Neuronal stem cell (in vitro differentiated cells): Measurements from ENCODE around the gene CACNA1C.

ENCODE experiments used
- DNase-seq: peaks from one replicate; pipeline ENCODE4 v3.0.0-alpha.2; 2013; ENCODE audit warnings: low spot score
- H2AFZ ChIP-seq: one replicate; pipeline ENCODE4 v1.6.1; 2013; ENCODE audit warnings: mild to moderate bottlenecking, low read length, inconsistent platforms
- H2AK5ac ChIP-seq: 2 replicates; pipeline ENCODE4 v1.6.1; 2013; ENCODE audit warnings: low read depth, mild to moderate bottlenecking, inconsistent platforms, low read length, moderate library complexity, mixed read lengths
- H2BK120ac ChIP-seq: 2 replicates; pipeline ENCODE4 v1.6.1; 2013; ENCODE audit warnings: low read depth, mild to moderate bottlenecking, inconsistent platforms, low read length, moderate library complexity, mixed read lengths
- H2BK12ac ChIP-seq: one replicate; pipeline ENCODE4 v1.6.1; 2013; ENCODE audit warnings: low read length, inconsistent platforms
- H2BK15ac ChIP-seq: 2 replicates; pipeline ENCODE4 v1.6.1; 2013; ENCODE audit warnings: mild to moderate bottlenecking, low read length, inconsistent platforms, mixed read lengths
- H2BK5ac ChIP-seq: one replicate; pipeline ENCODE4 v1.6.1; 2013; ENCODE audit warnings: inconsistent platforms, mild to moderate bottlenecking, low read length, moderate library complexity
- H3K14ac ChIP-seq: one replicate; pipeline ENCODE4 v1.6.1; 2013; ENCODE audit warnings: low read length, inconsistent platforms
- H3K18ac ChIP-seq: 2 replicates; pipeline ENCODE4 v1.6.1; 2013; ENCODE audit warnings: low read length, inconsistent platforms
- H3K23ac ChIP-seq: 2 replicates; pipeline ENCODE4 v1.6.1; 2013; ENCODE audit warnings: low read depth, mild to moderate bottlenecking, mixed read lengths, low read length, inconsistent platforms; ENCODE audit not compliant: poor library complexity
- H3K27ac ChIP-seq: replicated peaks from 3 replicates; pipeline ENCODE4 v1.5.1; 2013; ENCODE audit warnings: low read length, inconsistent platforms
- H3K27me3 ChIP-seq, 3 experiments: 2 replicates each; pipeline ENCODE4 v1.6.1; 2013; ENCODE audit warnings: low read length in 3 of 3, mild to moderate bottlenecking in 2 of 3, inconsistent platforms in 1 of 3, low read depth in 1 of 3, mixed read lengths in 1 of 3, moderate library complexity in 1 of 3; ENCODE audit not compliant: control insufficient read depth in 3 of 3, insufficient read depth in 3 of 3
- H3K36me3 ChIP-seq, 2 donors: replicated peaks in 1 of 2; 2 replicates each; pipeline ENCODE4 v1.6.1; 2013; ENCODE audit warnings: low read length in 2 of 2; ENCODE audit not compliant: control insufficient read depth in 2 of 2, insufficient read depth in 2 of 2
- H3K4ac ChIP-seq: 2 replicates; pipeline ENCODE4 v1.6.1; 2013; ENCODE audit warnings: inconsistent platforms, mild to moderate bottlenecking, low read length, moderate library complexity
- H3K4me1 ChIP-seq, 2 donors: 1 replicate in 1 of 2; 2 replicates in 1 of 2; pipeline ENCODE4 v1.6.1; 2013; ENCODE audit warnings: low read length in 2 of 2, low read depth in 1 of 2; ENCODE audit not compliant: control insufficient read depth in 2 of 2, insufficient read depth in 1 of 2
- H3K4me2 ChIP-seq: one replicate; pipeline ENCODE4 v1.6.1; 2013; ENCODE audit warnings: mild to moderate bottlenecking, low read length, inconsistent platforms; ENCODE audit not compliant: insufficient read depth, poor library complexity, severe bottlenecking
- H3K4me3 ChIP-seq, 2 donors: 2 replicates each; pipeline ENCODE4 v1.5.1; 2013; ENCODE audit warnings: low read length in 2 of 2, mild to moderate bottlenecking in 2 of 2, inconsistent platforms in 1 of 2, moderate library complexity in 1 of 2
- H3K79me1 ChIP-seq: one replicate; pipeline ENCODE4 v1.6.1; 2013; ENCODE audit warnings: low read depth, mild to moderate bottlenecking, inconsistent platforms, low read length, moderate library complexity
- H3K9ac ChIP-seq: one replicate; pipeline ENCODE4 v1.6.1; 2013; ENCODE audit warnings: mild to moderate bottlenecking, low read depth, low read length, inconsistent platforms; ENCODE audit not compliant: poor library complexity
- H3K9me3 ChIP-seq, 2 donors: replicated peaks in 1 of 2; 2 replicates each; pipeline versions ENCODE3 to v1.6.1; 2013; ENCODE audit warnings: low read length in 2 of 2, mild to moderate bottlenecking in 2 of 2, inconsistent platforms in 1 of 2, low read depth in 1 of 2, mixed read lengths in 1 of 2, moderate library complexity in 1 of 2; ENCODE audit not compliant: control insufficient read depth in 2 of 2, insufficient read depth in 1 of 2
- H4K8ac ChIP-seq: one replicate; pipeline ENCODE4 v1.6.1; 2013; ENCODE audit warnings: low read depth, mild to moderate bottlenecking, inconsistent platforms, low read length, moderate library complexity
- H4K91ac ChIP-seq: one replicate; pipeline ENCODE4 v1.6.1; 2013; ENCODE audit warnings: low read length, low read depth, mild to moderate bottlenecking, inconsistent platforms; ENCODE audit not compliant: poor library complexity
- WGBS, 2 donors: extraction: QIAGEN DNeasy Blood & Tissue Kit; methylation state at CpG; one replicate each; pipeline ENCODE4 v1.1.7; 2013; ENCODE audit warnings: missing lambda C conversion rate in 2 of 2, mixed read lengths in 1 of 2; ENCODE audit not compliant: insufficient read length in 2 of 2, insufficient replicate concordance in 1 of 2; ENCODE audit errors: extremely low coverage in 2 of 2; 5-methylcytosine and 5-hydroxymethylcytosine counted together

Gene CACNA1C

GRCh38 chr12:2509137-2509536, 456.4 kb downstream of the CACNA1C start:
- Histone ChIP-seq H3K4me1 (peaks cover 0 to 4% of the 10 kb centered on the region in 2 donors), H3K18ac (no peak overlapping the region), H3K27ac (no peak overlapping the region), H3K14ac (no peak overlapping the region), H3K9me3 (no peaks in the 10 kb centered on the region), H3K27me3 (peaks cover 0 to 12% (median 2%) of the 10 kb centered on the region in 3 experiments), H4K8ac (no peak overlapping the region), H2BK15ac (no peak overlapping the region), H3K36me3 (no peaks in the 10 kb centered on the region), H3K4me3 (no peak overlapping the region), H3K23ac (no peak overlapping the region), H3K79me1 (no peaks in the 10 kb centered on the region), H2BK120ac (no peak overlapping the region), H4K91ac (no peak overlapping the region), H2BK12ac (no peak overlapping the region), H2BK5ac (no peak overlapping the region), H3K9ac (no peak overlapping the region), H3K4me2 (no peak overlapping the region), H2AK5ac (no peak overlapping the region), H3K4ac (no peak overlapping the region), H2AFZ (no peak overlapping the region)
- no CpG with 5 or more reads among the region's 5 CpGs for WGBS, 2 donors
- no peak for DNase-seq

GRCh38 chr12:2510045-2510444, 457.3 kb downstream of the CACNA1C start:
- H3K4ac ChIP-seq = no peak overlapping the region
- no peak overlapping the region for H2AFZ ChIP-seq
- no peak for DNase-seq
- no peak overlapping the region for H2BK120ac ChIP-seq
- WGBS, 2 donors = no CpG with 5 or more reads among the region's 5 CpGs
- H3K4me1 ChIP-seq = peaks cover 0 to 4% of the 10 kb centered on the region in 2 donors
- H3K79me1 ChIP-seq = no peaks in the 10 kb centered on the region
- H3K14ac ChIP-seq = no peak overlapping the region
- peaks cover 0 to 16% (median 2%) of the 10 kb centered on the region in 3 experiments for H3K27me3 ChIP-seq
- no peak overlapping the region for H3K4me3 ChIP-seq
- H4K91ac ChIP-seq = no peak overlapping the region
- no peak overlapping the region for H4K8ac ChIP-seq
- H2BK5ac ChIP-seq = no peak overlapping the region
- no peak overlapping the region for H3K9ac ChIP-seq
- no peak overlapping the region for H2BK15ac ChIP-seq
- no peak overlapping the region for H3K23ac ChIP-seq
- no peak overlapping the region for H3K18ac ChIP-seq
- no peaks in the 10 kb centered on the region for H3K9me3 ChIP-seq
- no peak overlapping the region for H2AK5ac ChIP-seq
- no peaks in the 10 kb centered on the region for H3K36me3 ChIP-seq
- no peak overlapping the region for H3K4me2 ChIP-seq
- no peak overlapping the region for H2BK12ac ChIP-seq
- no peak overlapping the region for H3K27ac ChIP-seq

GRCh38 chr12:2513141-2514037, 460.6 kb downstream of the CACNA1C start:
- Histone ChIP-seq H3K27me3 (peaks cover 0 to 21% (median 2%) of the 10 kb centered on the region in 3 experiments), H3K36me3 (no peaks in the 10 kb centered on the region), H2BK120ac (no peak overlapping the region), H3K18ac (no peak overlapping the region), H4K91ac (no peak overlapping the region), H2AFZ (no peak overlapping the region), H3K4ac (no peak overlapping the region), H2AK5ac (no peak overlapping the region), H2BK12ac (no peak overlapping the region), H3K4me2 (no peak overlapping the region), H4K8ac (no peak overlapping the region), H3K9ac (no peak overlapping the region), H3K4me3 (no peak overlapping the region), H3K4me1 (no peaks in the 10 kb centered on the region), H3K23ac (no peak overlapping the region), H3K9me3 (no peaks in the 10 kb centered on the region), H2BK15ac (no peak overlapping the region), H3K79me1 (no peaks in the 10 kb centered on the region), H3K14ac (no peak overlapping the region), H2BK5ac (no peak overlapping the region), H3K27ac (no peak overlapping the region)
- no peak for DNase-seq
- no CpG with 5 or more reads among the region's 11 CpGs for WGBS, 2 donors

GRCh38 chr12:2514038-2514340, 461.2 kb downstream of the CACNA1C start:
- no peak overlapping the region for H2BK12ac ChIP-seq
- H3K4me3 ChIP-seq = no peak overlapping the region
- no peaks in the 10 kb centered on the region for H3K36me3 ChIP-seq
- H3K4me2 ChIP-seq = no peak overlapping the region
- no peak overlapping the region for H3K14ac ChIP-seq
- no peak overlapping the region for H3K27ac ChIP-seq
- no peak overlapping the region for H3K4ac ChIP-seq
- no peak overlapping the region for H3K18ac ChIP-seq
- H3K4me1 ChIP-seq = no peaks in the 10 kb centered on the region
- H3K79me1 ChIP-seq = no peaks in the 10 kb centered on the region
- no peak overlapping the region for H3K23ac ChIP-seq
- no peak overlapping the region for H2BK5ac ChIP-seq
- peaks cover 0 to 21% (median 2%) of the 10 kb centered on the region in 3 experiments for H3K27me3 ChIP-seq
- peaks cover 0 to under 1% of the 10 kb centered on the region in 2 donors for H3K9me3 ChIP-seq
- H2AFZ ChIP-seq = no peak overlapping the region
- no peak overlapping the region for H3K9ac ChIP-seq
- no CpG with 5 or more reads among the region's 5 CpGs for WGBS, 2 donors
- H2AK5ac ChIP-seq = no peak overlapping the region
- no peak overlapping the region for H4K8ac ChIP-seq
- H2BK15ac ChIP-seq = no peak overlapping the region
- DNase-seq = no peak
- no peak overlapping the region for H4K91ac ChIP-seq
- no peak overlapping the region for H2BK120ac ChIP-seq
